Upper lobe of right lung (tissue), 1 donor: ENCODE data around the gene KRTAP3-3. TPM values are rescaled to one million over a fixed set of nuclear protein-coding genes. Genes with fewer than 3 reads are reported as not detected.

Source experiments
- ATAC-seq: fragments of 200-7000 bp; cut with Tn5 transposase; one replicate; pipeline ENCODE4 v1.9.1; 2020; ENCODE audit warnings: mild to moderate bottlenecking, moderate library complexity
- DNase-seq: peaks from one replicate; pipeline ENCODE4 v3.0.0-alpha.2; 2020
- H3K27ac ChIP-seq: fragments of 200-600 bp; one replicate; pipeline ENCODE4 v1.8.0; 2022
- H3K27me3 ChIP-seq: fragments of 200-600 bp; one replicate; pipeline ENCODE4 v1.8.0; 2022; ENCODE audit warnings: mild to moderate bottlenecking
- H3K36me3 ChIP-seq: fragments of 200-600 bp; one replicate; pipeline ENCODE4 v1.8.0; 2022
- H3K4me1 ChIP-seq: fragments of 200-600 bp; one replicate; pipeline ENCODE4 v1.8.0; 2022
- H3K4me3 ChIP-seq: fragments of 200-600 bp; one replicate; pipeline ENCODE4 v1.8.0; 2022; ENCODE audit warnings: mild to moderate bottlenecking
- H3K9me3 ChIP-seq: fragments of 200-600 bp; one replicate; pipeline ENCODE4 v1.8.0; 2022
- CTCF ChIP-seq: fragments of 200-600 bp; IDR thresholded peaks from one replicate; pipeline ENCODE4 v1.8.0; 2022; ENCODE audit warnings: antibody characterized with exemption
- intact Hi-C: fragments of 100-400 bp; cut with DNase I; formaldehyde crosslinking; loops from one replicate; pipeline ENCODE4 v1.11.0; 2022
- total RNA-seq: library from RNA; stranded (reverse); fragmentation: NEBNext Ultra II Directional; extraction: Animal tissue kit (Norgen Biotek cat#: 25700); gene quantifications from one replicate; pipeline ENCODE4 v1.2.1, GENCODE V29; 2021
- donor health status: DM: no; HTN: yes; CAD: no; lungs with severe emphysema.

The KRTAP3-3 gene
- total RNA-seq, 1 donor from 2014 or later, result not detected

DNA sequence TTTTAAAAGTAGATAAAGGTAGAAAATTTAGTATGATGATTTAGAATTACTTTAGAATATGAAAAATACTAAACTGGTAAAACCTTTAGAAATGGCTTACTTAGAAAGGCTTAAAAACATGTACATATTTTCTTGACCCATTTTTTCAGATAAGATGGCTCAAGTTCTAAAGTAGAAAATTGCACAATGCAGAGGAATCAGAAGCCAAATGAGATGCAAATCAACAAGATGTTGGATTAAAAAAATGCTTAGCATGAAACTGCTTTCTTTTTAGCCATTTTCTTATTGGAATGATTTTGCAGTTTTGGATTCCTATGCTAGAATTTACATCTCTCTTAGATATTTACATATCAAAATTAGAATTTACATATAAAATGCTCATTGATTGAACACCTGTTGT lies 16.5 kb upstream of the KRTAP3-3 start:
- Histone ChIP-seq H3K9me3 (no peaks in the 10 kb centered on the region), H3K27ac (no peak overlapping the region), H3K27me3 (no peaks in the 10 kb centered on the region), H3K36me3 (no peaks in the 10 kb centered on the region), H3K4me1 (no peaks in the 10 kb centered on the region), H3K4me3 (no peak overlapping the region)
- DNase-seq, result no peak
- ATAC-seq, result no peak
- intact Hi-C loops, result no loop called here
- no peak for TF ChIP-seq CTCF

- Histone ChIP-seq H3K9me3 (no peaks in the 10 kb centered on the region), H3K4me1 (no peaks in the 10 kb centered on the region), H3K27me3 (no peaks in the 10 kb centered on the region), H3K27ac (no peak overlapping the region), H3K4me3 (no peak overlapping the region), H3K36me3 (no peaks in the 10 kb centered on the region)
- intact Hi-C loops, result no loop called here
- no peak for TF ChIP-seq CTCF
- DNase-seq (no peak), ATAC-seq (no peak)
Measured at GRCh38 chr17:41009936-41010335, 16.0 kb upstream of the KRTAP3-3 start.

DNA sequence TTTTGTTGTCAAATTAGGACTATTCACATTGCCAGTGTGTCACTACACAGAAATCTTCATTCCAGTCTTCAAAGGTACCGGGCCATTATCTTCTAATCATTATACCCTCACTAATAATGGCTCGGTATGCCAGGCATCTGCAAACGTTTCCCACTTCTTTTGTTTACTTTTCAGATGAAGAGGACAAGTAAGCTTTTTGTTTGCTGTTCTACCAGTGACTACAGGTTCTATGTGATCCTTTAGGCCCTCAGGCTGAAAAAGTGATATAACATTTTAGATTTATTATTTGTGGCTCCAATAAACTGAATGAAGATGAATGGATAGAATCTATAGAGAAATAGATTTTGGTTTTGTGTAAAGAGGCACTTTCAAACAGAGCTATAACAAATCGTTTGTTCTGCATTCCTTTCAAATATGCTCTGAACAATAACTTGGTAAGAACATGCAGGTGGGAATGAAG lies 15.4 kb upstream of the KRTAP3-3 start:
- Histone ChIP-seq H3K4me1 (no peaks in the 10 kb centered on the region), H3K27me3 (no peaks in the 10 kb centered on the region), H3K27ac (no peak overlapping the region), H3K9me3 (no peaks in the 10 kb centered on the region), H3K36me3 (no peaks in the 10 kb centered on the region), H3K4me3 (no peak overlapping the region)
- ATAC-seq (peak; percentile 69), DNase-seq (no peak)
- intact Hi-C loops, result no loop called here
- TF ChIP-seq CTCF, result no peak

- H3K9me3 ChIP-seq, result no peaks in the 10 kb centered on the region
- H3K4me3 ChIP-seq, result no peak within 1 kb of the TSS
- ATAC-seq (no peak), DNase-seq (peak; percentile 49)
- intact Hi-C loops, result no loop called here
- H3K27ac ChIP-seq, result no peak within 1 kb of the TSS
- no peaks in the 10 kb centered on the region for H3K36me3 ChIP-seq
- H3K4me1 ChIP-seq, result no peaks in the 10 kb centered on the region
- no peaks in the 10 kb centered on the region for H3K27me3 ChIP-seq
- no peak for TF ChIP-seq CTCF
Measured at GRCh38 chr17:41008811-41009210, 14.8 kb upstream of the KRTAP3-3 start, which contains the start of gene KRTAP3-1. Gene KRTAP3-1 (minus strand): TSS chr17:41009128. CDS start chr17:41009074, 54 bp downstream.

- Histone ChIP-seq H3K36me3 (no peaks in the 10 kb centered on the region), H3K27ac (no peak overlapping the region), H3K4me1 (no peaks in the 10 kb centered on the region), H3K27me3 (no peaks in the 10 kb centered on the region), H3K9me3 (no peaks in the 10 kb centered on the region), H3K4me3 (no peak overlapping the region)
- intact Hi-C loops, result no loop called here
- no peak for TF ChIP-seq CTCF
- no peak for ATAC-seq
- no peak for DNase-seq
Measured at GRCh38 chr17:41004397-41004796, 10.4 kb upstream of the KRTAP3-3 start.

- TF ChIP-seq CTCF, result no peak
- Histone ChIP-seq H3K27ac (no peak overlapping the region), H3K9me3 (no peaks in the 10 kb centered on the region), H3K27me3 (no peaks in the 10 kb centered on the region), H3K4me1 (no peaks in the 10 kb centered on the region), H3K4me3 (no peak overlapping the region), H3K36me3 (no peaks in the 10 kb centered on the region)
- ATAC-seq (no peak), DNase-seq (no peak)
- intact Hi-C loops, result no loop called here
Measured at GRCh38 chr17:41003926-41004325, 10.0 kb upstream of the KRTAP3-3 start.
